HuH-7.5 (cell line): Measurements from ENCODE around the gene PHACTR3.

Experiments used
- DNase-seq: peaks from one replicate; pipeline ENCODE4 v3.0.0; 2011; ENCODE audit warnings: low spot score

The PHACTR3 gene

GRCh38 chr20:59752704-59753460 is 148.5 kb downstream of the PHACTR3 start:
- no peak for DNase-seq

- peak; percentile 37 for DNase-seq
These were observed 149.5 kb downstream of the PHACTR3 start for GRCh38 chr20:59753836-59754235.

GRCh38 chr20:59754551-59754950 is 150.2 kb downstream of the PHACTR3 start:
- DNase-seq = no peak

GRCh38 chr20:59756241-59756640 is 151.9 kb downstream of the PHACTR3 start:
- DNase-seq = no peak

DNA sequence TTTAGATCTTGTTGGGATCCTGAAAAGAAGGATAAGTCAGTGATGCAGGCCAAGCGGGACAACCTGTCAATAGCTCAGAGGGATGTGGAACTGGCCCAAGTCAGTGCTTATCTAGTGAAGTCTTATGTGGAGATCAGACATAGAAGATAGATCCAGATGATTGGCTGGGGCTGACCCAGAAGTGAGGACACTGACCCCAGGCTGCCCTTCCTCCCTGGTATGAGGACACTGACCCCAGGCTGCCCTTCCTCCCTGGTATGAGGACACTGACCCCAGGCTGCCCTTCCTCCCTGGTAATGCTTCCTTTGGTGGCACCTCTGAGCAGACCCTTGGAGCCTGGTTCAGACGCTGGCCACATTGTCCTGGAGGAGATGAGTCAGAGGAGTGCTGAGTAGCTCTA is 159.7 kb downstream of the PHACTR3 start:
- no peak for DNase-seq

DNA sequence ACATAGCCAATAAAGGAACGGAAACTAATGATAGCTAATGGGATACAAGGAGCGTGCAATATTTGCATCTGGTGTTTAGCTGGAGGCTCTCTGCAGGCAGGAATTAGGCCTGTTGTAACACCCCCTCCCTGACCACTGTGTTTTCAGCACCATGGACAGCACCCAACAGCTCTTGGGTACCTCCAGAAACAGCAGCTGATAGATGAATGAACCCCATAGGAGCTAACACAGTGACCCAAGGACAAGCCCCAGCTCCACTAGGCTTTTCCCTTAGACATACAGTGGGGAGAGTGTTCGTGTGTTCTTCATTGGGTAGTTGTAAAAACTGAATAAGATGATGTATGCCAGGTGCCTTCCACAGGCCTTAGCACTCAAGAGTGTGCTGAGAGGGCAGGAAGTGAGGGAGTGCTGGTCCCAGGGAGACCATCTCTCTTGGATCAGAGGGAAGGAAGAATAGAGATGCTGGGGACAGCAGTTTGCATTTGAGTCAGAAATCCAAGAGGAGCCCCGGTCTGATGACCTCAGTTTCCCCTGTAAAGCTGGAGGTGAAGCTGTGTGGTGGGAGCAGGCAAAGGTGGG is 161.3 kb downstream of the PHACTR3 start:
- DNase-seq = no peak

GRCh38 chr20:59767656-59768055 is 163.3 kb downstream of the PHACTR3 start:
- no peak for DNase-seq

- DNase-seq = peak; percentile 47
These were observed 165.9 kb downstream of the PHACTR3 start for GRCh38 chr20:59770270-59770669.

GRCh38 chr20:59770851-59771250 is 166.5 kb downstream of the PHACTR3 start:
- DNase-seq = no peak

DNA sequence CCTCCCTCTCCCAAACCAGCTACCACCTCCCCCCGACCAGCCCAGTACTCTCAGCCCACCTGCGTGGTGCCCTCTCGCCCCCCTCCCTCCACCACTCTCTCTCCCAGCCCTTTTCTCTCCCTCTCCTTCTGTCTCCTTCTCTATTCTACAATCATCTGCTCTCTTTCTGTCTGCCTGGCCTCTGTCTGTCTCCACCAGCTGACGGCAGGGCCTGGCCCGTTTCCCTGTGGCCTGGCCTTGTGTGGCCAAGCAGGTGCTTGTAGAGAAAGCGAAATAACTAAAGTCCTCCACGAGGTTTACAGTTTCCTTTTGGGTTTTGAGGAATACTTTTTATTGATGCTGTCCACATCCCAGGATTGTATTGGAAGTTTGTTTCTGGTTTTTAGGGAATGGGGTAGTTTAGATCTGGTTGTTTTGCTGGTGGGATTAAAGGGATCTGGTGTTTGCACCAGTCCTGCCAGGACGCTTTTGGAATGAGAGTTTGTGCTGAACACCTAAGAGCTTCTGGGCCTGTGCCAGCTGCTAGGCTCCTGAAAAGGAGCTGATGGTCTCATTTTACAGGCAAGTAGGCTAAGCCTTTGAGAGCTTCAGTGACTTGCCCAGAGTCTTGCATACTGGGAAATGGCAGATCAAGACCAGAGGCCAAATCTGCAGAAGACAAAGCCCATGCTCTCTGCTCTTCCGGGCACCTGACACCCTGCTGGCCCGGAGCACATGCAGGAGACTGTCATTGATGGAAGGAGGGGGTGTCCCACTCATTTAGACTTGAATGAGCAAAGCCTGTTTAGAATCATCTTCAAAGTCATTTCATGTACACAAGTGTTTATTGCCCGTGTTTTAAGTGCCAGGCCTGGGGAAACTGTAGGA is 167.4 kb downstream of the PHACTR3 start:
- no peak for DNase-seq

DNA sequence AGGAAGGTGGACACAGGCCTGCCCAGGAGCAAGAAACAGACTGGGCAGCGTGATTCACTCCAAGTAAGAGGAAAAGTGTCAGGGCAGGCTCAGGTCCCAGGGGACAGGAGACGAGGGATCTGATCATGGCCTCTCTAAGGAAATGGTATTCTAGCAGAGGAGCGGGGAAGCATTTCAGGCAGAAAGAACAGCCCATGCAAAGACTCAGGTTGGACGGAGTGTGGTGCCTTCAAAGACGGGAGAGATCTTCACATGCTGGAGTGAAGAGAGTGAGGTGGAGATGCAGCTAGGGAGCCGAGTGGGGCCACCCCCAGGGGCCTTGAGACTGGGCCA is 168.0 kb downstream of the PHACTR3 start:
- no peak for DNase-seq

DNA sequence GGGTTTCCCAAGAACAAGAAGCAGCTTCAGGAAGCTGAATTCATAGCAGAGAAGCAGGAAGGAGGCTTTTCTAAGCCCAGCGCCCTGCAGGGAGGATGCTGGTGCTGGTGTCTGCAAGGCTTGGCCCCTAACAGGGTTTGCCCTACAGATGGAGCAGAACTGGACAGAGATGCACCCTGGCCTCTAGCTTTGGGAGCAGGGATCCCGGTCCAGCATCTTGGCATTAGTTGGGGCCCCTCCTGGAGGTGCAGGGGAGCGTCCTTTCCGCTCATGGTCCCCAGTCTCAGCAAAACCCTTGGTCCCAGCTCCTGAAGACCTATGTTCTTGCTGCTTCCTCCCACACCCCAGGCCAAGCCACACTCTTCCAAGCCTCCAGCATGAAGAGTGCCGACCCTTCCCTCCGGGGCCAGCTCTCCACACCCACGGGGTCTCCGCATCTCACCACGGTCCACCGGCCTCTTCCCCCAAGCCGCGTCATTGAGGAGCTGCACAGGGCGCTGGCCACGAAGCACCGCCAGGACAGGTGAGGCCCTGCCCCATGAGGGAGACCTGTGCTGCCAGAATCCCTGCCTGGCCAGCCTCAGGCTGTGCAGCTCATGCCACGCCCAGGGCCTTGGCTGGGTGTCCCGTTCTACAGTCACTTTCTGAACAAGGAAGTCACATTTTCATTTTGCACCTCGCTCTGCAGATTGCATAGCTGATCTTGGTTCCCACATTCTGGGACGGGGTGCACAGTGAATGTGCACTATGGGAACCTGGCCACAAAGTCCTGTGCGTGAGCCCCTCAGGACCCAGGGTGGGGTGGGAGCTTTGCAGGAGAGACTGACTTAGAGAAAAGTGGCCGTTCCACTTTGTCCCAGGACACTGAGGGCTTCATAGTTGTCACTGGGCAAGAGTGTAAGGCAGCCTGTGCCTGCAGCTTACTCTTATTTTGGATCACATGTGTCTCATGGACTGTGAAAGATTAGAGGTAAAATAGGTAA is 168.9 kb downstream of the PHACTR3 start:
- no peak for DNase-seq

- no peak for DNase-seq
These were observed 169.9 kb downstream of the PHACTR3 start for GRCh38 chr20:59774204-59774641.

- no peak for DNase-seq
These were observed 170.8 kb downstream of the PHACTR3 start for GRCh38 chr20:59774921-59775686.

DNA sequence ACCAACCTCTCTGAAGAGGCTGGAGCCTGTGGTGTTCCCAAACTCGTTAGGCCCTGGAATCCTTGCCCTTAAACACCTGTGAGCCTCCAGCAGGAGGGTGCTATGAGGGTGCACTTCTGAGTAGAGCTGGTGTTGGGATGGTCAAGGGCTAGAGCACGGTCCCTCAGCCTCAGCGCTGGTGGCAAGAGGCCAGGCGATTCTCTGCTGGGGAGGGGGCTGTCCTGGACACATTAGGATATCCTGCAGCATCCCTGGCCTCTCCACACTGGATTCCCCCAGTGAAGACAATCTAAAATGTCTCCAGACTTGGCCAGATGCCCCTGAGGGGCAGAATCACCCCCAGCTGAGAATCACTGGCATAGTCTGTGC is 171.3 kb downstream of the PHACTR3 start:
- no peak for DNase-seq

DNA sequence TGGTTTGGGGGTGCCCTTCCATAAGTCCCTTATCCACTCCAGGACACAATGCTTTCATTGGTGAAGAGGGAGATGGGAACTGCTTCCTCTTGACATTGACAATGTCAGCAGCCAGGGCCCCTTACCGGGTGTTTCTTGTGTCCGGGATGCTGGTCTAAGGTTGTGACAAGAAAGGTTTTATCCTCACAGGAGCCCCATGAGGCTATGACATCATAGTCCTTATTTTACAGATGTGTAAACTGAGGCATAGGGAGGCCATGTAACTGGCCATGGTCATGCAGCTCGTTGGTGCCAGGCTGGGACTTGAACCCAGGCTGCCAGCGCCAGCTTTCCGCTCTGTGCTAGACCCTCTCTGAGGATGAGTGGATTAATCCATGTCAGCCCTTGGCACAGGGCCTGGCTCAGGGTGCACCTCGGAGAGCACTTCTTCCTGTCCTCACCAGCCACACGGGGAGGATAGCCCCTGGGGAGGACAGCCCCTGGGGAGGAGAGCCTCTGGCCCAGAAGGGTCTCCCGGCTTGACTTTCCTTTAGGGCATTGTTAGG is 171.8 kb downstream of the PHACTR3 start:
- no peak for DNase-seq

- no peak for DNase-seq
These were observed 172.4 kb downstream of the PHACTR3 start for GRCh38 chr20:59776626-59777330.

- DNase-seq = no peak
These were observed 173.0 kb downstream of the PHACTR3 start for GRCh38 chr20:59777331-59777725.

DNA sequence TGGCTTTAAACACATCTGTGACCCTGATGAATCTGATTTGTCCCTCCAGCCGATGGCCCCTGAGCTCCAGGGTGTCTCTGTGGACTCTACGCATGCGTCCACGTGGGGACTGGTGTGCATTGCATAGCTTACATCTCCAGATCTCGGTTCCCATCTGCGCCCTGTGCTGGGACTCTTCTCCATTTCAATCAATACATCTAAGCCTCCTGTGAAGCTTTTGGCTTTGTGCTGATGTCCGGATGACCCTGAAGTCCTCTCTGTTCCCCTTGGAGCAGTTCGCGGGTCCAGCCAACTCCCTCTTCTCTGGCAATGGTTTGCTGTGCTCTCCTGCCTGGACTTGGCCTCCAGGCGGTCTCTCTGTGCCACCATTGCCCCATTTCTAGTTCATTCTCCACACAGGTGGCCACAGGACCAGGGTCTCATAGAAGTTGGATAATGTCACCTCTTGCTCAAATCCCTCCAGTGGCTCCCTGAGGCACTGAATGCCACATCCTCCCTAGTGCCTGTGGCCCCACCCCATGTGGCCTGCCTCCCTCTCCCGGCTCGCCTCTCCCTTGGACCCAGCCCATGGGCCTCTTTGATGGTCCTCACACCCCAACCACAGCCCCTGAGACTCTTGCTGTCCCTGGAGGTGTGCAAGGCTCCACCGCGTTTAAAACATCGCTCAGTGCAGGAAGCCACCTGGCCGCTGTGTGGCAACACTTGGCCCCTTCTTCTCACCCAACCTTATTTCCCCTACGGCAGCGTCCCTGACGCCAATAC is 173.7 kb downstream of the PHACTR3 start:
- no peak for DNase-seq
